RPMI7951 (cell line): ENCODE data around the gene COL8A2. TPM values are rescaled to one million over a fixed set of nuclear protein-coding genes. Genes with fewer than 3 reads are reported as not detected.

ENCODE experiments used
- DNase-seq: peaks from one replicate; pipeline ENCODE4 v3.0.0-alpha.2; 2012; ENCODE audit warnings: low read depth
- total RNA-seq: library from RNA; depleted of rRNA; stranded (reverse); fragments of >200 nt; shearing (Covaris generic); gene quantifications from 2 replicates; pipeline ENCODE4 v1.2.3, GENCODE V29; 2014

COL8A2 gene
- total RNA-seq, 1 experiment from 2014 or later, result 0.96 TPM

- DNase-seq, result no peak
Observed at GRCh38 chr1:36091698-36092097, 33.3 kb downstream of the COL8A2 start.

GRCh38 chr1:36091141-36091540 is 33.9 kb downstream of the COL8A2 start:
- no peak for DNase-seq

DNA sequence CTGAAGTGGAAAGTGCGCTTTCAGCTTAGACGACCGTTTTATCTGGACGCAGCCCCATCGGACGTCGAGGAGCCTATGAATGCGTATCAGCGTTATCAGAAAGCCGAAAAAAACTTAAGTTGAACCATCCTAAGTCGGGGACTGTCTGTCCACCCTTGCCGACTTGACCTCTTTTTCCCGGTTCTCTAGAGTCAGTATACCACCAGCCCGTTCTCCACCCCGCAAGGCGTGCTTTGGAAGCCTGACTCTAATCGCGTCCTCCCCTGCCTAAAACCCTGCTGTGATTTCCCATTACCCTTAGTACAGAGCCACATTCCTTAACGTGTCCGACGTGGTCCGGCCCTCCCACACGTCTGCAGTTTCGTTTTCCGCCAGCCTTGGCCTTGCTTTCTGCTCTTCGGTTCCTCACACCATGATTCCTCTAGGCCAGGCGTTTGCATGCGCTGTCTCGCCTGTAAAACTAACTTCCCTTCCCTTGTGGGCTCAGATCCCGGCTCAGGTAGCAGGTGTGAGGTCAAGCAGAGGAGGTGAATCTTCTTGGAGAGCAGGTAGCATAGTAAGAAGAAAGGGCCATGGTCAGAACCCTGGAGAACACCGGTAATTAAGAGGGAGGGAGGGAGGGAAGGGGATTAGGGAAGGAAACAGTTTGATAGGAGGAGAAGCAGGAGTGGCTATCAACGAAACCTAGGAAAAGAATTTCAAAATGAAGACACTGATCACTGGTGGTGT is 35.5 kb downstream of the COL8A2 start:
- peak; percentile 66 for DNase-seq

GRCh38 chr1:36088577-36089392 is 36.2 kb downstream of the COL8A2 start, which contains the start of gene ADPRS:
ADPRS (plus strand) TSS chr1:36088892; CDS start chr1:36088905, 13 bp downstream.
- peak; percentile 88 for DNase-seq

DNA sequence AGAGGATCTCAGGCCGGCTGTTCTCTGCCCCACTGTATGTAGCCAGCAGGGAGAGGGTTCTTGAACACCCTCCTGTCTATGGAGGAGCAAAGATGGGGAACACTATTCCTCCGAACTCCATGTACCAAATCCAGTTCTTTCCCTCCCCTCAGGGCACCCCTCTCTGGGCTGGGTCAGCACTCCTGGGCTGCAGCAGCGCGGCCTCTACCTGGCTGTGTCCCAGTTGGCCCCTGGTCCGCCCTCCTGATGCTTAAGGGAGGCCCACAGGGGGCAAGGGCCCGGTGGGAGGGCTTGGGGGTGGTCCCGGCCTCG is 36.8 kb downstream of the COL8A2 start:
- no peak for DNase-seq

GRCh38 chr1:36087233-36088123 is 37.5 kb downstream of the COL8A2 start:
- DNase-seq, result no peak

DNA sequence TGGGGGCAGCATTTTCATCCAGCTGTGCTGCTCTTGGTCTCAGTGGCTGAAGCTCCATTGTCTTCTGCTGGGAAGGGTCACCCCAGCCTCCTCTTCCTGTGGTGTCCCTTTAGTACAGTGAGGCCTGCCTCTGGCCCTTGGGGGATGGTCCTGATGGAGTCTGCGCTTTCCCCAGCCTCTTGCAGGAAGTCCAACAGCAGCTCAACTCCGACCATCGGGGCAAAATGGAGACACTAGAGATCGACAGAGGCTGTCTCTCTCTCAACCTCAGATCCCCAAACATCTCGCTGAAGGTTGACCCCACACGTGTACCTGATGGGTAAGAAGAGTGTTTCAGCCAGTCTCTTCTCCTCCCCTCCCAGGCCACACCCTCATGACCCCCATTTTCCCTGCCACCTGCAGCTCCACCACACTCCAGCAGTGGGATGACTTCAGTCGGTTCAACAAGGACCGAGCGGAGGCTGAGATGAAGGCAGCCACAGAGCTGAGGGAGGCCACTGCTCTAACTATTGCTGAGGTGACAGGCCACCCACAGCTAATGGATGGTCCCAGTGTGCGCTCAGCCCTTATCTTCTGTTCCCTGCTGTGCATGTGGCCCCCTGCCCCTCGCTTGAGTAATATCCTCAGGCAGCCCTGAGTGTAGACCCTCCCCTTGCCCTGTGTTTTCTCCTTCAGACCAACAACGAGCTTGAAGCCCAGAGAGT is 38.3 kb downstream of the COL8A2 start:
- no peak for DNase-seq

GRCh38 chr1:36085686-36086526 is 39.1 kb downstream of the COL8A2 start:
- DNase-seq, result no peak

GRCh38 chr1:36085126-36085525 is 39.9 kb downstream of the COL8A2 start:
- no peak for DNase-seq

DNA sequence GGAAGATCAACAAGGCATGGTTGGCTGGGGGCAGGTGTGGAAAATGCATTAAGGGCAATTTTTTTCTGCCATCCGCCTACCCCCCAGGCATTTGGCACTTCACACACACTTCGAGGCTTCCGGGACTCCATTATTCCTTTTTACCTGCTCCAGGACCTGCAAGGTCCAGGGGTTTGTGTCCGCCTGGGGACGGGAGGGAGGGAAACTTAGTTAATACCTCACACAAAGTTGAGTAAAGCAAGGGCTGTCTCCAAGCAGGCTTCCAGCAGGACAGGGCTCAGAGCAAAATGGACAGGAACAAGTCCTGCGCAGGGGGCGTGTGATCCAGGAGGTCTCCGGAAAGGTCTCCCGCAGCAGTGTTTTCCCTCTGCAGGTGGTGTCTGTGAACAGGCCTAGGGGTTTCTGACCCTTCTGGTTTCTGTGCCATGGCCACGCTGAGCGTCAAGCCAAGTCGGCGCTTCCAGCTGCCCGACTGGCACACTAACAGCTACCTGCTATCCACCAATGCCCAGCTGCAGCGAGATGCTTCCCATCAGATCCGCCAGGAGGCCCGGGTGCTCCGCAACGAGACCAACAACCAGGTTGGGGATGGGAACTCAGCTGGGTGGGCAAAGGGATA is 40.4 kb downstream of the COL8A2 start:
- DNase-seq, result no peak

DNA sequence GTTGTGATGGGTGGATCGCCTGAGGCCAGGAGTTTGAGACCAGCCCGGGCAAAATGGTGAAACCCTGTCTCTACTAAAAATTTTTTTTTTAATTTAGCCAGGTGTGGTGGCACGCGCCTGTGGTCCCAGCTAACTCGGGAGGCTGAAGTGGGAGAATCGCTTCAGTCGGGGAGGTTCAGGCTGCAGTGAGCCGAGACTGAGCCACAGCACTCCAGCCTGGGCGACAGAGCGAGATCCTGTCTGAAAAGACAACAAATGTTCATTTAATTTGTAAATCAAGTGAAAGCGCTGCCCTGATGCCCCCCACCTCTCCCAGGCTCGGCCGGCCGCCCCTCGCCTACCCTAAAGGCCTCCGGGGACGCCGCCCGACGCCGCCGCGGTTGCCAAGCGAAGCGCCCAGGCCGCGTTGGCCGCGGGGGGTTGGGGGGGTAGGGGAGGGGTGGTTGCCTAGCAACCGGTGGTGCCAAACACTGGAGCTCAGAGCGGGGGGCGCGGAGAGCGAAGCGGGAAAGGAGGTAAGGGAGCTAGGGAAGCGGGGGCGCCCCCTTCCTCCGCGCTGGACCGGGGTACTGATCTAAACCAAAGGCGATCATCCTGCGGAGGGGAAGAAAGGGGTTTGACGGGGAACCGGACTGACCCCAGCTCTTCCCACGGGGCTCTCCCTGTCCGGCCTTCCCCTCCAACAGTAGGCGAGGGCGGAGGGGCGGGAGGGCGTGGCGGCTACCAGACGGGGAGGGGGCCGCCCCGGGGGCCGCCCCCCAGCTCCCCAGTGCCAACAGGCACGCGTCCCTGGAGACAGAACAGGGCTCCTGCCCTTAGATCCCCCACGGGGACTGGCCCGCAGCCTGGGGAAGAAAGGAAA is 41.2 kb downstream of the COL8A2 start, which contains the start of gene TEKT2:
TEKT2 (plus strand) TSS at position 460 of the 862 bp plus-strand sequence. CDS start 828 bp downstream, outside the sequence.
- peak; percentile 57 for DNase-seq

GRCh38 chr1:36083219-36083618 is 41.8 kb downstream of the COL8A2 start:
- DNase-seq, result no peak

DNA sequence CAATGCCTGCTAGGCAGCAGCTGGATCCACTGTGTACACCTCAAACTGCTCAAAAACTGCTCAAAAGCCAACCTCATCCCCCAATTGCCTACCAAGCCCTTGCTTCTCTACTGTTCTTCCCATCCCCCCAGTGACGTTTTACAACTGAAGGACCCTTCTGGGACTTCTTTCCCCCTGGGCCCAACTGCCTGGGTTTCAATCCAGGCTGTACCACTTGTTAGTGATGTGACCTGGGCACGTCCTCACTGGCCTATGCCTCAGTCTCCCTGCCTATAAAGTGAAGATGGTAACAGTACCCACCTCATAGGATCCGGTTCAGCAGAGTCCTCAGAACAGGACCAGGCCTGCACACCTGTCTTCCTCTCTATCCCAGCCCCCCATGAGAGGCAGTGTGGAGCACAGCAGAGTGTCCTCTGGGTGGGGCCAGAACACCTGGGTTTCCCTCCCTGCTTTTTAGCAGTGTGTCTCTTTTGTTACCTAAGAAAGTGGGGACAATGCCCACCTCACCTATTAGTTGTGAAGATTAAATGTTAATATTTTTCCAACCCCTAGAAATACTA is 43.0 kb downstream of the COL8A2 start:
- no peak for DNase-seq

- DNase-seq, result no peak
Observed at GRCh38 chr1:36080801-36081200, 44.2 kb downstream of the COL8A2 start.

DNA sequence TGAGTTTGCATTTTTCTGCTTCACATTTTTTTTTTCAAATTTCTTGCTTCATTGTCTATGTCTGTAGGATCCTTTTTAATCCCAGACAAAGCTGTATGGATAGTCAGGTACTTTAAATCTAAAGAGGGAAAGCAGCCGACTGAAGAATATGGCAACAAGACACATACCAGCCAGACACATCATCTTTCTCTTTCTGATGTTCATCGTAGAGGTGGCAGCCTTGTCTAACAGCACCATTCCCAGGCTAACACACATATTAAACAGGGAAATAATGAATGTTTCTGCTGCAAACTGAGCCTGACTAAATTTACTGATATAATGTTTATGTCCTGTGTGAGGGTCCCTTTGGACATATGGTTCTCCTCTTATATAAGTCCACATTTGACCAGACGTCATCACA is 44.8 kb downstream of the COL8A2 start:
- DNase-seq, result no peak

DNA sequence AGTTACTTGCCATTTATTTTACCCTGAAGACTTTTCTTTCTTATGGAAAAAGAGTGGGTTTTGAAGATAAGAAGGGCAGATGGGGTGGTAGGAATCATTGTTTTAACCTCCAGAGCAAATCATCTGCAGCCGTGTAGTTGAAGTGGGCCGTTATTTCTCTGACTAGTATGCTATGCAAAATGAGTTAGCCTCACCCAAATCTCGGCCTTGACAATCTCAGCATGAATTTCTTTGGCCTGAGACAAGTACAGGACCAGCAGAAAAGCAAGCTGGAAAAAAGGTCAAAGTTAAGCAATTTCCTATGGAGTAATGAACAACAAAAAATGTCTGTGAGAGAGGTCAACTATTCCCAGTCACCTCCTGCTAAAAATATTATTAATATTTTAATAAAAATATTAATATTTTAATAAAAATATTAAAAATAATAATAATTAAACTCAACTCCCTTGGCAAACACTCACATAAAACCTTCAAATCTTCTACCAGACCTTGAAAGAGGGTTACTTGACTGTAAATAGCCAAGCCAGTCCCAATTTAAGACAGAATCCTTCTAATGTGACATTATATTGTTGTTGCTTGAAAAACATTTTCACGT is 47.9 kb downstream of the COL8A2 start:
- no peak for DNase-seq

- no peak for DNase-seq
Observed at GRCh38 chr1:36070349-36070748, 54.7 kb downstream of the COL8A2 start.

GRCh38 chr1:36068866-36069265 is 56.2 kb downstream of the COL8A2 start:
- DNase-seq, result no peak
